Tibial artery (tissue), 4 donors: ENCODE data around the gene AADACL3.

Experiments
- DNase-seq, 2 donors: peaks; one replicate each; pipeline ENCODE4 v3.0.0-alpha.2; 2019
- H3K27ac ChIP-seq, 2 donors: fragments of 200-600 bp; sonication (generic) in 1 of 2; 1 replicate in 1 of 2; 2 replicates in 1 of 2; pipeline ENCODE4 v1.5.1; 2018 to 2019; ENCODE audit warnings: mild to moderate bottlenecking in 1 of 2
- H3K27me3 ChIP-seq, 2 donors: fragments of 200-600 bp; sonication (generic) in 1 of 2; one replicate each; pipeline versions ENCODE4 v1.5.1 to v1.6.0; 2016 to 2019
- H3K36me3 ChIP-seq, 3 donors: fragments of 200-600 bp; sonication (generic) in 2 of 3; one replicate each; pipeline ENCODE4 v1.5.1; 2016 to 2019; ENCODE audit warnings: mild to moderate bottlenecking in 2 of 3
- H3K4me1 ChIP-seq, 4 donors: fragments of 200-600 bp; sonication (generic) in 2 of 4; 1 replicate in 3 of 4; 2 replicates in 1 of 4; pipeline ENCODE4 v1.5.1; 2016 to 2019
- H3K4me3 ChIP-seq, 2 donors: fragments of 200-600 bp; sonication (generic) in 1 of 2; 1 replicate in 1 of 2; 2 replicates in 1 of 2; pipeline ENCODE4 v1.5.1; 2018 to 2019; ENCODE audit warnings: mild to moderate bottlenecking in 2 of 2
- H3K9me3 ChIP-seq, 3 donors: fragments of 200-600 bp; sonication (generic) in 1 of 3; one replicate each; pipeline ENCODE4 v1.5.1; 2016 to 2019
- intact Hi-C: fragments of 100-400 bp; cut with DNase I; formaldehyde crosslinking; loops from one replicate; pipeline ENCODE4 v1.15.0; 2023; ENCODE audit warnings: low total_unique reads
- TF ChIP-seq, protein P1 (sequence below), 2 experiments: fragments of 200-600 bp in 1 of 2; fragments of 450-650 bp in 1 of 2; IDR thresholded peaks; one replicate each; pipeline ENCODE4 v1.5.1; 2017 to 2019; ENCODE audit warnings: antibody characterized with exemption in 2 of 2, mild to moderate bottlenecking in 1 of 2, moderate library complexity in 1 of 2

The AADACL3 gene

GRCh38 chr1:12738934-12739333 lies 23.0 kb downstream of the AADACL3 start:
- no peaks in the 10 kb centered on the region for H3K4me1 ChIP-seq
- no peak overlapping the region for H3K4me3 ChIP-seq
- no peak for DNase-seq
- H3K27ac ChIP-seq: no peak overlapping the region
- H3K36me3 ChIP-seq: no peaks in the 10 kb centered on the region
- peaks cover 0 to 6% of the 10 kb centered on the region in 2 donors for H3K27me3 ChIP-seq
- H3K9me3 ChIP-seq: peaks cover 0 to 5% (median 0%) of the 10 kb centered on the region in 3 donors
- intact Hi-C loops: no loop called here
- TF ChIP-seq, protein P1, sequence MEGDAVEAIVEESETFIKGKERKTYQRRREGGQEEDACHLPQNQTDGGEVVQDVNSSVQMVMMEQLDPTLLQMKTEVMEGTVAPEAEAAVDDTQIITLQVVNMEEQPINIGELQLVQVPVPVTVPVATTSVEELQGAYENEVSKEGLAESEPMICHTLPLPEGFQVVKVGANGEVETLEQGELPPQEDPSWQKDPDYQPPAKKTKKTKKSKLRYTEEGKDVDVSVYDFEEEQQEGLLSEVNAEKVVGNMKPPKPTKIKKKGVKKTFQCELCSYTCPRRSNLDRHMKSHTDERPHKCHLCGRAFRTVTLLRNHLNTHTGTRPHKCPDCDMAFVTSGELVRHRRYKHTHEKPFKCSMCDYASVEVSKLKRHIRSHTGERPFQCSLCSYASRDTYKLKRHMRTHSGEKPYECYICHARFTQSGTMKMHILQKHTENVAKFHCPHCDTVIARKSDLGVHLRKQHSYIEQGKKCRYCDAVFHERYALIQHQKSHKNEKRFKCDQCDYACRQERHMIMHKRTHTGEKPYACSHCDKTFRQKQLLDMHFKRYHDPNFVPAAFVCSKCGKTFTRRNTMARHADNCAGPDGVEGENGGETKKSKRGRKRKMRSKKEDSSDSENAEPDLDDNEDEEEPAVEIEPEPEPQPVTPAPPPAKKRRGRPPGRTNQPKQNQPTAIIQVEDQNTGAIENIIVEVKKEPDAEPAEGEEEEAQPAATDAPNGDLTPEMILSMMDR (IDR thresholded peaks at IDR 0.05): no peak

GRCh38 chr1:12739613-12740012 lies 23.7 kb downstream of the AADACL3 start:
- no peaks in the 10 kb centered on the region for H3K36me3 ChIP-seq
- intact Hi-C loops: no loop called here
- peaks cover 0 to 5% (median 0%) of the 10 kb centered on the region in 3 donors for H3K9me3 ChIP-seq
- no peak overlapping the region for H3K4me3 ChIP-seq
- peaks cover 0 to 6% of the 10 kb centered on the region in 2 donors for H3K27me3 ChIP-seq
- H3K4me1 ChIP-seq: no peaks in the 10 kb centered on the region
- no peak overlapping the region for H3K27ac ChIP-seq
- TF ChIP-seq, protein P1 (IDR thresholded peaks at IDR 0.05): no peak
- no peak for DNase-seq

- Histone ChIP-seq H3K27me3 (peaks cover 0 to 10% of the 10 kb centered on the region in 2 donors), H3K9me3 (peaks cover 0 to 2% (median 0%) of the 10 kb centered on the region in 3 donors), H3K27ac (no peak overlapping the region), H3K36me3 (no peaks in the 10 kb centered on the region), H3K4me3 (no peak overlapping the region), H3K4me1 (no peaks in the 10 kb centered on the region)
- intact Hi-C loops: no loop called here
- no peak for DNase-seq
- TF ChIP-seq, protein P1 (IDR thresholded peaks at IDR 0.05): no peak
Measured at GRCh38 chr1:12741946-12742345, 26.0 kb downstream of the AADACL3 start.

GRCh38 chr1:12745126-12745991 lies 29.4 kb downstream of the AADACL3 start:
- Histone ChIP-seq H3K4me1 (no peaks in the 10 kb centered on the region), H3K27ac (no peak overlapping the region), H3K36me3 (peaks cover 0 to 3% (median 0%) of the 10 kb centered on the region in 3 donors), H3K4me3 (no peak overlapping the region), H3K27me3 (peaks cover 0 to 10% of the 10 kb centered on the region in 2 donors), H3K9me3 (peaks cover 0 to 31% (median 17%) of the 10 kb centered on the region in 3 donors)
- no peak for DNase-seq
- TF ChIP-seq, protein P1 (IDR thresholded peaks at IDR 0.05): no peak
- intact Hi-C loops: no loop called here

DNA sequence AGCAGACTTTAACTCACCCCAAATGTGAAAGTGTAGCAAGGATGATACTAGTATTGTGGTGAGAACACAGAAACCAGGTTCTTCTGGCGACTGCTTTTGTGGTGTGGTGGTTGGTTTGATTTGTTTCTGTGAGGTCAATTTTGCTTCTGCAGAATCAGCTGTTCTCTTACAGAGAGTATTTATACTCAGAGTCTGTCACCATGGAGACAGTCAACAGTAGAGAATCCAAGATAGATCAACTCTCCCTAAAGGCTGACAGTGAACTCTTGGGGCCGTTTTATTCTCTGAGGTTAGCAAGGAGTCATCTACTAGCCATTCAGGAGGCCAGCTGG lies 30.0 kb downstream of the AADACL3 start, which contains the start of gene CFAP107:
TSS of gene CFAP107 (plus strand) at position 209 of the 332 bp plus-strand sequence. CDS start 231 bp downstream, outside the sequence.
- intact Hi-C loops: no loop called here
- TF ChIP-seq, protein P1 (IDR thresholded peaks at IDR 0.05): no peak
- Histone ChIP-seq H3K36me3 (peaks cover 0 to 3% (median 0%) of the 10 kb centered on the region in 3 donors), H3K27me3 (peaks cover 0 to 10% of the 10 kb centered on the region in 2 donors), H3K4me3 (no peak within 1 kb of the TSS), H3K9me3 (peaks cover 0 to 31% (median 17%) of the 10 kb centered on the region in 3 donors), H3K4me1 (no peaks in the 10 kb centered on the region), H3K27ac (no peak within 1 kb of the TSS)
- no peak for DNase-seq
